ENCODE results near the gene TEDC1.

DNA sequence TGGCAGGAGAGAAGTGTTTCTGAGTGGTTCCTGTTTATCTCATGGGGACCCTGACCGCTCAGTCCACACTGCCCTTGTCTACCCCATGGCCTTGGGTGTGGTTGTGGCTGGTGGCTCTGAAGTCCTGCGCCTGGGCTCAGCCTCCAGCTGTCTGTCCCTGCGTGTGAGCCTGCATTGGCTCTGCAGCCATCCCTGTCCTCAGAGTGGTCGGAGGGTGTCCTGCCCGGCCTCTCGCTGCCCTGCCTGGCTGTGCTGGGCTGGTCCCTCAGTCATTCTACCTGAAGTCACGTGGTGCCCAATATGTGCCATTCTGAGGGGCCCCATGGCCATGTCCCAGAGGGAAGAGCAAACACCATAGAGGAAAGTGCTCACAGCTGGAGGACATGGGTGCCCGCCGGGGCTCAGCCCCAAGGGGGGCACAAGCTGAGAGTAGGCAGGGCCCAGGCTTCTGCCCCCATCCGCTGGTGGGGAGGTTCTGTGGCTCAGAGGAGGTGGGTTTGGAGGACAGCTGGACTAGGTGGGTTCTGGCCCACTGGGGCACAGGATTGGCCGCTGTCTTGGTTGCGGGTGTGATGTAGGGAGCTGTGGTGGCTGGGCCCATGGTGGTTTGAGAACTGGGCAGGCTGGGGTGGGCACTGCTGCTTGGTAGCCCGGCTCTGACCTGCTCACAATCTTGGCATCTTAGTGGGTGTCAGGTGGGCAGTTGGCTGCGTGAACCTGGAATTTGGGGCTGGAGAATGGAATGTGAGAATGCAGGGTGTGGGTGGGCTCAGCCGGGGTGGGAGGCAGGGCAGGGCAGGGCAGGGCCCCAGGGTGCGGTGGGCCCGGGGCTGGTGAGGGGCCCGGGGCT is 11.6 kb downstream of the TEDC1 start:
- TF ChIP-seq, protein P1, sequence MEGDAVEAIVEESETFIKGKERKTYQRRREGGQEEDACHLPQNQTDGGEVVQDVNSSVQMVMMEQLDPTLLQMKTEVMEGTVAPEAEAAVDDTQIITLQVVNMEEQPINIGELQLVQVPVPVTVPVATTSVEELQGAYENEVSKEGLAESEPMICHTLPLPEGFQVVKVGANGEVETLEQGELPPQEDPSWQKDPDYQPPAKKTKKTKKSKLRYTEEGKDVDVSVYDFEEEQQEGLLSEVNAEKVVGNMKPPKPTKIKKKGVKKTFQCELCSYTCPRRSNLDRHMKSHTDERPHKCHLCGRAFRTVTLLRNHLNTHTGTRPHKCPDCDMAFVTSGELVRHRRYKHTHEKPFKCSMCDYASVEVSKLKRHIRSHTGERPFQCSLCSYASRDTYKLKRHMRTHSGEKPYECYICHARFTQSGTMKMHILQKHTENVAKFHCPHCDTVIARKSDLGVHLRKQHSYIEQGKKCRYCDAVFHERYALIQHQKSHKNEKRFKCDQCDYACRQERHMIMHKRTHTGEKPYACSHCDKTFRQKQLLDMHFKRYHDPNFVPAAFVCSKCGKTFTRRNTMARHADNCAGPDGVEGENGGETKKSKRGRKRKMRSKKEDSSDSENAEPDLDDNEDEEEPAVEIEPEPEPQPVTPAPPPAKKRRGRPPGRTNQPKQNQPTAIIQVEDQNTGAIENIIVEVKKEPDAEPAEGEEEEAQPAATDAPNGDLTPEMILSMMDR (IDR thresholded peaks at IDR 0.05; ENCODE audit: low read depth, low read length, poor library complexity, severe bottlenecking) = no peak
- TF ChIP-seq EZH2phosphoT487 (IDR thresholded peaks at IDR 0.05; ENCODE audit: borderline replicate concordance, low read length) = no peak
